HL-60/S4 treated with phorbol 12-myristate 13-acetate at 8.2 ng/mL for 4 days and 3 days (cell line): Measurements from ENCODE around the gene TMIGD1.

Experiments
- in situ Hi-C: fragments of 300-500 bp; cut with MboI; formaldehyde crosslinking; loops from 2 replicates; pipeline ENCODE4 v1.15.0; 2022; ENCODE audit warnings: low sequenced_read_pairs

The TMIGD1 gene, protein sequence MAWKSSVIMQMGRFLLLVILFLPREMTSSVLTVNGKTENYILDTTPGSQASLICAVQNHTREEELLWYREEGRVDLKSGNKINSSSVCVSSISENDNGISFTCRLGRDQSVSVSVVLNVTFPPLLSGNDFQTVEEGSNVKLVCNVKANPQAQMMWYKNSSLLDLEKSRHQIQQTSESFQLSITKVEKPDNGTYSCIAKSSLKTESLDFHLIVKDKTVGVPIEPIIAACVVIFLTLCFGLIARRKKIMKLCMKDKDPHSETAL

DNA sequence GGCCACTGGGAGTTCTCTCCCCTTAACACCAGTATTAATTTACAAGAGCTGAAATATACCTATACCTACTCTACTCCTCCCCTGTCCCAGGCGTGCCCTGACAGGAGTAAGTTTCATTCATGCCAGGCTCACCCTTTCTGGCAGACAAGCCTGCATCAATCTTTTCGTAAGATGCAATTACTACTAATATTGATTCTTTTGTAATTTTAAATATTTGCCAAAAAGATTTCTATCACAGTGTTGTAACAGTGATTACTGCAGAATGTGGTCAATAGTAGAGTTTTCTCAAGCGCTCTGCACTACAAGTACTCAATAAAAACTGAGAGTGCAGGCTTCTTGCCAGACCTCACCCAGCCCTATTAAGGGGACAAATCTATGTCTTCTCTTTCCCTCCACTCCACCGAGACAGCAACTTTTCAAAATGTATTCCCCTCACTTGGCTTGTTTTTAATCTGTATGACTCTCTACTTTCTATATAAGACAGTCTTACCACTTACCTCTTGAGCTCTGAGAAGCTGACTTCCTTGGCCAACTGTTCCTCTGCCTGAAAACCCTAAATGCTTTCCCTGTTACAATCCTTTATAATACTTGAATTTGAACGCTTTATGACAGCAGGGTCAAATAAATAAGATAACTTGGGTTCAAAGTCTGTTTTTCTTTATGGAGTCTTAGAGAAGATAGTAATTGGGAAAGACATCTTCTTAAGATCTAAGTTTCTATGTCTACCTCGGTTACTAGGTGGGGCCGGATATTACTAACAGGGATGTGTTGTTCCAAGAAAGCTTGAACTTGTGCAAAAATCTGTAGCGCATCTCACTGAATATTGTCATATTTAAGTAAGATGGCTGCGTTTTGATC, at the start of gene TMIGD1:
TSS of gene TMIGD1 (minus strand) at position 555 of the 858 bp plus-strand sequence. CDS start 1,924 bp downstream, outside the sequence.
- in situ Hi-C loops: no loop called here

DNA sequence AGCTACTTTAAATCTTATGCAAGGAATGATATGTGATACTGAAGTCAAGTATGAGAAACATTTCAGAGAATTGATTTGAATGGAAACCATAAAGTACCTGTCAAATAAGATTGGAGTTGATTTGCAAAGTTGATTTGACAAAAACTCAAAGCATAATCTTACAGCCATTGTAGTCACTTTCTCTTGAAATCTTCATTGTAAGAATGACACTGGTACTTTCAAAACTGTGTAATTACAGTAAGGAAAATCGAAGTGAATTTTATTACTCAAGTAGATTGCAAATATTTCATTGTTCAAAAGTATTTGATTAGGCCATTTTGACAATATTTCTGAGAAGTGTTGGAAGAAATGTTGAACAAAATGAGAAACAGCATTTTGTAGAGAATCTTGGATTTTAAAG, 48.5 kb upstream of the TMIGD1 start:
- in situ Hi-C loops: no loop called here

DNA sequence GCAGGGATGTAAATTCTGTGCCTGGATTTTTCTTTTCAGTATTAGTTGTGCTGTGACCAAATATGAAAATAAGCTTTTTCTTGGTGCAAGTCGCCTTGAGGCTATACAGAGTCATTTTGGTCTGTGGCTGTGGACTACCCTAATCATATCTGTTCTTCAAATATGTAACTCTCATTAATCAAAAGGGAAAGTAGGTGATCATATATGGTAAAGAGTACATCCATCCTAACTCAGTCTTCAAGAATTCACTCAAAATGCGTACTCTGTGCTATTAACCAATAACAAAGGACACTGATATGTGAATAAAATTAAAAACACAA, 47.4 kb upstream of the TMIGD1 start:
- in situ Hi-C loops: no loop called here

DNA sequence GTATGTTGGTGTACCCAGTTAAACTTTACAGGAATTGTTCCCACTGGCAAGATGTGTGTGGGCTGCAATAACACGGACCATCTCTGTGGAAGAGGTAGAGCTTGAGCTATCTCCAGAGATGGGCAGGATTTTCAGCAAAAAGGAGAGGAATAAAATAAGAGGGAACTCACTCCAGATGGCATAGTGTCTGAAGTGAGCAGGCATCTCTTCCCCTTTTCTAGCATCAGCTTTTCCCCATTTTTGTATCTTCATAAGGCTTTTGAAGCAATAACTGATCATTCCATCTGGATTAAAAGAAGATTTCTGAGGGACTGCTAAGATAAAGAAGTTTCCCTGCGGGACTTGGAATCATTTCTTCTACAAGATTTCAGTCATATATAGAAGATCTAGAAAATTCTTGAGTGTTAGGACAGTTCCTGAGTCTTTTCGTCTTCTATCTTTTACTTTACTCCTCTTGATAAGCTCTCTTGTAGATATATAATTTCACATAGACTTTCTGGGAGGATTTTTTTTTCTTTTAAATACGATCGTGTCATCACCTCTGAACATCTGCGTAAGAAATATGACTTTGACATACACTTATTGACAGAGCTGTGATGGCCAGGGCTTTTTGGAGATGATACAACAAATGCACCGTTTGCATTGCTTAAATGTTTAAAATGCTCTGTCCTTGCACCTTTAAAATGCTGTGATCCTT, 46.9 kb upstream of the TMIGD1 start:
- in situ Hi-C loops: no loop called here

DNA sequence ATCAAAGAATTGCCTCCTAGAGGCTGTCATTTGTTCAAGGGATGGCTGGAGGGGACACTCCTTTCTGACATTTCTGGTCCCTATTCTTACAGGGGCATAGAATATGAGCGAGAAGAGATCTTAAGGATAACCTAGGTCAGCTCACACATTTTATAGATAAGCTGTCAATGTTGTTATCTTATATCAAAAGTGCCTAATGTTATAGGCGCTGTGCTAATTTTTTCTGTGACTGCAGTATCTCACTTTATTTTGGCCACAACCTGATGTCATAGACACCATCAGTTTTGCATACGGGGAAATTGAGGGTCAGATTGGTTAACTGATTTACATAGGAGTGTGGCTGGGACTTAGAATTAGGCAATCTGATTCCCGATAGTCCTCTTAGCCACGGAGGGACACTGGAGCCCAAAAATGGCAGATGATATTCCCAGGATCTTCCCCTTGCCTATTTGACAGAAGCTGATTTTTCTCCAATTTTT, 46.1 kb upstream of the TMIGD1 start:
- in situ Hi-C loops: no loop called here

DNA sequence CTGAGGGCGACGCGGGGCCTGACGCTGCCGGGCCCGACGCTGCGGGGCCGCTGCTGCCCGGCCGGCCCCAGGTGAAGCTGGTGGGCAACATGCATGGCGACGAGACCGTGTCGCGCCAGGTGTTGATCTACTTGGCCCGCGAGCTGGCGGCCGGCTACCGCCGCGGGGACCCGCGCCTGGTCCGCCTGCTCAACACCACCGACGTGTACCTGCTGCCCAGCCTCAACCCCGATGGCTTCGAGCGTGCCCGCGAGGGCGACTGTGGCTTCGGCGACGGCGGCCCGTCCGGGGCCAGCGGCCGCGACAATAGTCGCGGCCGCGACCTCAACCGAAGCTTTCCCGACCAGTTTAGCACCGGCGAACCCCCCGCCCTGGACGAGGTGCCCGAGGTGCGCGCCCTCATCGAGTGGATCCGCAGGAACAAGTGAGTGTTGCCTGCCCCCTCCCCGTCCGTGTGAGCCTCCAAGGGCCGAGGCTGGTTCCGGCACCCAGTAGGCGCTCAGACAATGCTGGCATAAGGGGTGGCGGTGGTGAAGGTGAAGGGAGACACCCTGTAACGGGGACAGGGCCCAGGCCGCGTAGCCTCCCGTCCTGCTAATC, 45.5 kb upstream of the TMIGD1 start:
- in situ Hi-C loops: no loop called here

DNA sequence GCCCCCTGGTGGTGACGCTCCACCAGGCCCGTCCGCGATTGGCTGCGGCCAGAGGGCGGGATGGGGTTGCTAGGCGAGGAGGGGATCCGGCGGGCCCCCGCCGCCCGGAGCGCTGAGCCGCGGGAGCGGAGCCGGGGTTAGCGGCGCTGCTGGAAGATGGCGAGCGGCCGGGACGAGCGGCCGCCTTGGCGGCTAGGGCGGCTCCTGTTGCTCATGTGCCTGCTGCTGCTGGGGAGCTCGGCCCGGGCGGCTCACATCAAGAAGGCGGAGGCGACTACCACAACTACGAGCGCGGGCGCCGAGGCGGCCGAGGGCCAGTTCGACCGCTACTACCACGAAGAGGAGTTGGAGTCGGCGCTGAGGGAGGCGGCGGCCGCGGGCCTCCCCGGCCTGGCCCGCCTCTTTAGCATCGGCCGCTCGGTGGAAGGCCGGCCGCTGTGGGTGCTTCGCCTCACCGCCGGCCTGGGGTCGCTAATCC, 45.0 kb upstream of the TMIGD1 start, which contains the start of gene CPD:
TSS of gene CPD (plus strand) at position 103 of the 478 bp plus-strand sequence. CDS start at position 157, 54 bp downstream.
- in situ Hi-C loops: no loop called here

DNA sequence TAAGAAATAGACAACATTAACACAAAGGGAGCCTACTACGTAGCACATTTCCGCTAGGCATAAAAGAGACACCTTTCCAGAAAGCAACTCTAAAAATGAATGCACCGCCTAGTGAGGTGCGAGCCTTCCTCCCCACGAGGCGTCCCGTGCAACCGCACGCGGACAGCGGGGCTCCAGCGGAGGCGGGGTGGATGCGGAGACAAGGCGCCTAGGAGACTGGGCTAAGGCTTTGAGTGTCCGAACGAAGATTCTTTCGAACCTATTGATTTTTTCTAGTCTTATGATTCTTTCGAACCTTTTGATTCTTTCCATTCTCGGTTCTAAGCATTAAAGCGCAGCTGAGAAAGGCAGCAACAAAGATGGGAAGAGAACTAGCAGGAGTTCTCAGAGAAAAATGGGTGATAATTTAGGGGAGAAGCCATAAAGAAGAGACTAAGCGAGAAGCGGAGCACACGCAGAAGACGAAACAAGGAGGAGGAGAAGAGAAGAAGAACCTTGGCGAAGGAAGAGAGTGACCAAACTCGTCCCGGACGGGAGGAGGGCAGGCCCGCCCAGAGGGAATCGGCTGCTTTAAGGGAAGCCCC, 44.5 kb upstream of the TMIGD1 start:
- in situ Hi-C loops: no loop called here

DNA sequence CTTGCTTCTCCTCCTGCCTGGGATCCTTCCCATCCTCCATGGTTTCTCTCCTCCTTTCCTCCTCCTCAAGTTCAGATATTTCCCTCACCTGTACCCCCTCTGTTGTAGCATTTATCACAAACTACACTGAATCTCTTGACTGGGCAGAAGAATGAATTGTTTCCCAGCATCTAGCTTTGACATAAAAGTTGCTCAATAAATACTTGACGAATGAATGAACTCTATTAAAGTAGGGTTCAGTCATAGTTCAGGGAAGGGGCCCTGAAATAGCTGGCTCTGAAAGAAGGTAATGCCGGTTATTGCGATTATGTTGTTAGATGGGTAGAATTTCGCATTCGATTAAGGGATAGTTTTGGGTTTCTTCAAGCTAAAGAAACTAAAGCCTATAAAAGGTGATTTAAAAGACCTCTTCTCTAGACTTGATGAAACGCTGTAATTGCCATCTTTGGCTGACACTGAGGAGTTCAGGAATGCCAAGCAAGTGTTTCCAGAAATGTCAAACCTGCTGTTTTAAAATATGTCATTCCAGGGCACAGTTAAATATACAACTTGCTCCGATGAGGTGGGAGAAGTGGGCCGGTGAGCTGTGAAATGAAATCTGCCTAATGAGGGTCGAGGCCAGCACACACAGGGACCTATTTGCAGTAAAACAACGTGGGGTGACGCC, 43.9 kb upstream of the TMIGD1 start:
- in situ Hi-C loops: no loop called here

DNA sequence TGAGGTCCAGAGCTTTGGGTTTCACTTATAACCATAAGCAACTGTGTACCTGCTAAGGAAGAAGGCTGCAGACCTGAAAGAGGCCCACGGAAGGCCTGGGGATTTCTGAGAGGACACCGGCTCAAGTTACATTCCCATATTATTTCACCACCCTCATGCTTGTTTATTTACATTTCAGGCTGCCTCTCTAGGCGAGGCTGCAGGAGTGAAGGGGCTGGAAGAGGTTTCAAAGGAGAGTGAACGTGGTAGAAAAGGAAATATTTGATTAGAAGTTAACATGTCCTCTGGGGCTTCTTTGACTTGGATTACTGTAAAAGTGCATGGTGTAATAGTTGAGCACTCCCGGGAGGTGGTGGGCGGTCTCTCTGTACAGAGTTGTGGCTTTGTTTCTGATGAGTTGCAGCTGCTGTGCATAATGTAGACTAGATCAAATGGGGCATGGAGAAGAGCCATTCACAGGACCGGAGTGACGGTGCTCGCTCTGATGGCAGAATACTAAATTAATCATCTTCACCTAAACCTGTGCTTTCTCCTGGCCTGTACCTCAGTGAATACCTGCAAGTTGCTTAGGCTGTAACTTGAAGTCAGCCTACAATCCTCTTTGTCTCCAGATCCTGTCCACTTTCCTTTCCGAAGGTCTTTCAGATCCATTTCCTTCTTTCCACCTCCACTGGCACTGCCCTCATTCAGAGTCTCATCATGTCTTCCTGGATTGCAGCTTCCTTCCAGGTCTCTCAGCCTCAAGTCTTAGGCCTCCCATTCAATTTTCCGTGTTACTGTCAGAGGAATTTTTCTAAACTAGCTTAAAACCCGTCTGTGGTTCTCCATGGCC, 43.0 kb upstream of the TMIGD1 start:
- in situ Hi-C loops: no loop called here

DNA sequence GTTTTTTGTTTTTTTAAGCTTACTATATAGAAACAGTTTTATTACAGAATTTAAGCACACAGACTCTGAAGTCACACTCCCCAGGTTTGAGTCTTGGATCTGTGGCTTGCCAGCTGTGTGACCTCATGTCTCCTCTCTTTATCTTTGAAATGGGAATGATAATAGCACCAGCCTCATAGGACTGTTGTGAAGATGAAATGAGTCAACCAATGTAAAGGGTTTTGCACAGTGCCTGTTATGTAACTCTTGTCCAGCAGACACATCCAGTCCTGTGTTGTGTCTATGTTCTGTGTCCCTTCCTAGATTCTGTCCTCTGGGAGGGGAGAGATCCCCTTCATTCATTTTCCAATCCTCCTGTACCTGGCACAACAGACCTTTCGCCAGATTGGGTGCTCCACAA, 41.8 kb upstream of the TMIGD1 start:
- in situ Hi-C loops: no loop called here

DNA sequence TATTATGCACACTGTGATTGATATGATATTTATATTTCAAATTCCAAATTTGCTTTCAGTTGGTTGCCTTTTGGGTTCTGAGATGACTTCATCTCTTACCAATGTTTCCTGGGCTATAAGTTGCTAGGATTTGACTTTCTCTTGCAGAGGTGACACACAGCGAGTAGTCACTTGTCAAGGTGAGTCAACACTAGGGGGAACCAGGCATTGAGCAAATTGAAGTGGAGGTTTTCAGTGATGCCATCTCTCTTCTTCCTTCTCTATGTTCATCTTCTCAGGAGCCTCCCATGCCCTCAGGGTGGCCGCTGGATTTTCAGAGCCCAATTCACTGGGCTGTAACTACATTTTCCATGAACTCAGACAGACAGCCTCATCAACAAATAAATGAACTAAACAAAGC, 38.9 kb upstream of the TMIGD1 start:
- in situ Hi-C loops: no loop called here

DNA sequence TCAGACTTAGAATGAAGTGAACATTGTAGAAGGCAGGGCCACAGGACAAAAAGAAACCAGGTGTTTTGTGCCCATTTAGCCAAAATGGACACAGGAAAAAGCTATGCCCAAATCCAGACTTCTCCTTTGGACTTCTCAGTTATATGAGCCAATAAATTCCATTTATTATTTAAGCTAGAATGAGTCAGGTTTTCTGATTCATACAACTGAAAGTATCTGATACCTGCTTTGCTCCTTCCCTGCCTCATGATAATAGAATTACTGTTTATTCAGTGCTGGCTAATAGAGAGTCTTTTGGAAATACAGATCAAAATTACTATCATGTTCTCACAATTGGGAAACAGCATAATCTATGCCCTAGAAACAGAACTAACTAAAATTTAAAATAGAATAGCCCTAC, 36.1 kb upstream of the TMIGD1 start:
- in situ Hi-C loops: no loop called here

DNA sequence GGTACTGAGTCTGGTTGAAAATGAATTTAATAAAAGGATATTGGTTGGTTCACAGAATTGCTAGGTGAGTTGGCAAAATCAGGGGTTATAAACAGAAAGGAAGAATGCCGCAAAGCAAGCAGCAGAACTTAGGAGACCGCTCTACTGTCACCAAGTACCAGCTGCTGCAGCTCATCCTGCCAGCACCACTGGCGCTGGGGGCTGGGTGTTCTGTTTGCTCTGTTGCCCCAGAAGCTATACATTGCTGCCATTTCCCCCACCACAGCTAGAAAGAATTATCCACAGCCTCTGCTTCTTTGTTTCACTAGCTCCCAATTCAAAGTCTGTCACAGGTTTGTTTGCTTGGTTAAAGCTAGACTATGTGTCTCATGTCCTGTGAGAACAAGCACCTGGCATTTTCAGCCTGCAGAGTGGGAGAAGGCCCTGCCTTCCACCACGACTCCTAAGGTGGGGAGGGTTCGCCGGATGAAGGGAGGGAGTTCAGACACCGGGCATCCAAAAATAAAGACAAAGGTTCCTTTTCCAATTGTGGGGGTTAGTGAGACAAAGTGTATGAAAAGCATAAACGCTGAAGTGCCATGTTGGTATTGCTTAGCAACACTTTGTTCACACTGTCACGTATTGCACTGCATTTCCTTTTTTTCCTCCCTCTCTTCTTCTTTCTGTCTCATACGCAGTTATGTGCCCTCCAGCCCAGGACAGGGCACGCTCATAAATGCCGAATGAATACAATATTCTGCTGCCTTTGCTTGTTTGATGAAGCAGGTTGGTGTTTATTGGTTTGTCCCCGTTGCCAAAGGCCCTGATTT, 35.3 kb upstream of the TMIGD1 start:
- in situ Hi-C loops: no loop called here

DNA sequence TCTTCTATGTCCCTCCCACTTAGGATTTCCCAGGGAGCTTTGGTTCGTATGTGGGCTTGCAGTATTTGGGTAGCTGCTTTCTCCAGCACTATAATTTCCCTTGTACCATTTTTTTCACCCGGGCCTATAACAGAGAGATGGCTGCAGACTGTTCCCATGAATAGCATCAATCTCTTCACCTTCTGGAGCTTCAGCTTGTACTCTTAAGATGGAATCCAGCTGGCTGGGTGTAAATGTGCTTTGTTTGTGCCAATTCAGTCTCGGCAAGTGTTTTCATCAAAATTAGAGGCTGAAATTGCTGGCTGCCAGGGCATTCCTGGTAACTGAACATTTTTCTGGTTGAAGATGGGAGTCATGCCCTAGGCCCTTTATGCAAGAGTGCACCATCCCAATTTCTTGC, 32.7 kb upstream of the TMIGD1 start:
- in situ Hi-C loops: no loop called here

DNA sequence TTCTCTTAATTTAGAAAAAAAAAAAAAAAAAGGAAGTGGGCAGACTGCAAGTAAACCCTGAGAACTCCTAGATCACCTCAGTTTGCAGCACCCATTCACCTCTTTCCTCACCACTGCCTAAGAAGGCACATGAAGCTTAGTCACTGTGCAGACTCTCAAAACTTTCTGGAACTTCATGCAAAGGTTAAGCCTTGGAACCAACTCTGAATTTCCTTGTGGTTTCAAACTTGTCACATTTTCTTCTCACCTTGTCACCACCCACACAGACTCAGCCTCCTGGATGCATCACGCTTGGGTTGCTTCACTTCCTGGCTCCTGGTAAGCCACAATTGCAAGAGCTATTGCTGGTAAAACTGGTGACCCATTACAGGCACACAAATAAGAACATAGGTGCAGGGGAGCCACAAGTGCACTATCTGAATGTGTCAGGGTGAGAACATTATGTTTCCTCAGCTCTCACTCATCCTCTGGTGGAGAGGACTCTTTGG, 29.9 kb upstream of the TMIGD1 start:
- in situ Hi-C loops: no loop called here

DNA sequence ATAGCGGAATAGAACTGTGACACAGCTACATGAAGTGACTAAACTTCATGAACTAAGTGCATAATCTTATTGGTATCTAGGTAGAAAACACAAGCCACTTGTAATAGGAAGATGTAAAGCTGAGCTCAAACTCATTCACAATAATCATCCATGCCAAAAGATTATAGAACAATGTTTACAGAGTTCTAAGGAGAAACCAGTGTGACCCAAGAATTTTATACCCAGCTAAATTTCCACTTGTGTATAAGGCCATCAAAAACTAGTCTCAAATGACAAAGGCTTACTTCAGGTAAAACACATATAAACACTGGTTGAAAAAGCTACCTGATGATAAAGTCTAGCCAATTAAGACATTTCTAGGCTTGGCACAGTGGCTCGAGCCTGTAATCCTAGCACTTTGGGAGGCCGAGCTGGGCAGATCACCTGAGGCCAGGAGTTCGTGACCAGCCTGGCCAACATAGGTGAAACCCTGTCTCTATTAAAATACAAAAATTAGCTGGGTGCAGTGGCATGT, 28.0 kb upstream of the TMIGD1 start:
- in situ Hi-C loops: no loop called here
